ENCODE measurements around the gene AGRP.
A peak's percentile ranks its signal among the peaks of the same experiment; 100 is the strongest.

Gene AGRP

GRCh38 chr16:67480833-67481560 is 2.4 kb downstream of the AGRP start, which contains the start of gene ATP6V0D1:
Gene ATP6V0D1, minus strand, starts transcription at chr16:67481157. Its CDS starts 71 bp downstream, at chr16:67481086.
- Mint-ChIP-seq H3K27me3 (ENCODE audit: low read depth, poor library complexity) (no peaks in the 10 kb centered on the region), H3K27ac (peak within 1 kb of the TSS; percentile 100), H3K4me1 (peaks cover 33% of the 10 kb centered on the region), H3K36me3 (ENCODE audit: low read depth) (peaks cover 6% of the 10 kb centered on the region), H3K4me3 (peak within 1 kb of the TSS; percentile 100), H3K9me3 (no peaks in the 10 kb centered on the region)
- DNase-seq: peak; percentile 100
- TF ChIP-seq CTCF (IDR thresholded peaks at IDR 0.05): peak; percentile 85

- Mint-ChIP-seq H3K36me3 (ENCODE audit: low read depth) (no peaks in the 10 kb centered on the region), H3K4me3 (peak overlapping the region; percentile 67), H3K27me3 (ENCODE audit: low read depth, poor library complexity) (peaks cover 3% of the 10 kb centered on the region), H3K27ac (no peak overlapping the region), H3K4me1 (peaks cover 23% of the 10 kb centered on the region), H3K9me3 (no peaks in the 10 kb centered on the region)
- TF ChIP-seq CTCF (IDR thresholded peaks at IDR 0.05): no peak
- no peak for DNase-seq
Observed at GRCh38 chr16:67477960-67478554, 5.3 kb downstream of the AGRP start.

GRCh38 chr16:67474551-67475455 is 8.5 kb downstream of the AGRP start:
- Mint-ChIP-seq H3K9me3 (no peaks in the 10 kb centered on the region), H3K4me1 (peaks cover 6% of the 10 kb centered on the region), H3K36me3 (ENCODE audit: low read depth) (no peaks in the 10 kb centered on the region), H3K4me3 (no peak overlapping the region), H3K27me3 (ENCODE audit: low read depth, poor library complexity) (peaks cover 3% of the 10 kb centered on the region), H3K27ac (no peak overlapping the region)
- DNase-seq: no peak
- TF ChIP-seq CTCF (IDR thresholded peaks at IDR 0.05): no peak

GRCh38 chr16:67471758-67472384 is 11.5 kb downstream of the AGRP start:
- TF ChIP-seq CTCF (IDR thresholded peaks at IDR 0.05): no peak
- no peaks in the 10 kb centered on the region for H3K36me3 Mint-ChIP-seq (ENCODE audit: low read depth)
- H3K4me1 Mint-ChIP-seq: peaks cover 3% of the 10 kb centered on the region
- H3K27ac Mint-ChIP-seq: no peak overlapping the region
- H3K27me3 Mint-ChIP-seq (ENCODE audit: low read depth, poor library complexity): peaks cover 3% of the 10 kb centered on the region
- no peak overlapping the region for H3K4me3 Mint-ChIP-seq
- no peak for DNase-seq
- no peaks in the 10 kb centered on the region for H3K9me3 Mint-ChIP-seq

- TF ChIP-seq CTCF (IDR thresholded peaks at IDR 0.05): no peak
- Mint-ChIP-seq H3K4me1 (peaks cover 17% of the 10 kb centered on the region), H3K4me3 (no peak overlapping the region), H3K36me3 (ENCODE audit: low read depth) (no peaks in the 10 kb centered on the region), H3K9me3 (no peaks in the 10 kb centered on the region), H3K27me3 (ENCODE audit: low read depth, poor library complexity) (peaks cover 3% of the 10 kb centered on the region), H3K27ac (no peak overlapping the region)
- DNase-seq: no peak
Observed at GRCh38 chr16:67470359-67470758, 13.0 kb downstream of the AGRP start.

Data from nephron progenitor cell (in vitro differentiated cells).